KOPT-K1 (cell line): ENCODE measurements around the gene DSTYK.

ENCODE experiments used
- H3K27ac ChIP-seq: fragments of 200-600 bp; sonication (generic); 2 replicates; pipeline ENCODE4 v1.5.1; 2016; ENCODE audit warnings: antibody characterized with exemption, mild to moderate bottlenecking, low read depth, low read length; ENCODE audit not compliant: poor library complexity, severe bottlenecking
- H3K36me3 ChIP-seq: fragments of 200-600 bp; sonication (generic); 2 replicates; pipeline ENCODE4 v1.5.1; 2017; ENCODE audit warnings: antibody characterized with exemption, mild to moderate bottlenecking, low read length, moderate library complexity; ENCODE audit not compliant: insufficient read depth
- H3K9me3 ChIP-seq: fragments of 200-600 bp; sonication (generic); 2 replicates; pipeline ENCODE4 v1.5.1; 2017; ENCODE audit warnings: antibody characterized with exemption, low read length, mild to moderate bottlenecking; ENCODE audit not compliant: insufficient read depth, poor library complexity, severe bottlenecking

DSTYK gene, protein sequence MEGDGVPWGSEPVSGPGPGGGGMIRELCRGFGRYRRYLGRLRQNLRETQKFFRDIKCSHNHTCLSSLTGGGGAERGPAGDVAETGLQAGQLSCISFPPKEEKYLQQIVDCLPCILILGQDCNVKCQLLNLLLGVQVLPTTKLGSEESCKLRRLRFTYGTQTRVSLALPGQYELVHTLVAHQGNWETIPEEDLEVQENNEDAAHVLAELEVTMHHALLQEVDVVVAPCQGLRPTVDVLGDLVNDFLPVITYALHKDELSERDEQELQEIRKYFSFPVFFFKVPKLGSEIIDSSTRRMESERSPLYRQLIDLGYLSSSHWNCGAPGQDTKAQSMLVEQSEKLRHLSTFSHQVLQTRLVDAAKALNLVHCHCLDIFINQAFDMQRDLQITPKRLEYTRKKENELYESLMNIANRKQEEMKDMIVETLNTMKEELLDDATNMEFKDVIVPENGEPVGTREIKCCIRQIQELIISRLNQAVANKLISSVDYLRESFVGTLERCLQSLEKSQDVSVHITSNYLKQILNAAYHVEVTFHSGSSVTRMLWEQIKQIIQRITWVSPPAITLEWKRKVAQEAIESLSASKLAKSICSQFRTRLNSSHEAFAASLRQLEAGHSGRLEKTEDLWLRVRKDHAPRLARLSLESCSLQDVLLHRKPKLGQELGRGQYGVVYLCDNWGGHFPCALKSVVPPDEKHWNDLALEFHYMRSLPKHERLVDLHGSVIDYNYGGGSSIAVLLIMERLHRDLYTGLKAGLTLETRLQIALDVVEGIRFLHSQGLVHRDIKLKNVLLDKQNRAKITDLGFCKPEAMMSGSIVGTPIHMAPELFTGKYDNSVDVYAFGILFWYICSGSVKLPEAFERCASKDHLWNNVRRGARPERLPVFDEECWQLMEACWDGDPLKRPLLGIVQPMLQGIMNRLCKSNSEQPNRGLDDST

DNA sequence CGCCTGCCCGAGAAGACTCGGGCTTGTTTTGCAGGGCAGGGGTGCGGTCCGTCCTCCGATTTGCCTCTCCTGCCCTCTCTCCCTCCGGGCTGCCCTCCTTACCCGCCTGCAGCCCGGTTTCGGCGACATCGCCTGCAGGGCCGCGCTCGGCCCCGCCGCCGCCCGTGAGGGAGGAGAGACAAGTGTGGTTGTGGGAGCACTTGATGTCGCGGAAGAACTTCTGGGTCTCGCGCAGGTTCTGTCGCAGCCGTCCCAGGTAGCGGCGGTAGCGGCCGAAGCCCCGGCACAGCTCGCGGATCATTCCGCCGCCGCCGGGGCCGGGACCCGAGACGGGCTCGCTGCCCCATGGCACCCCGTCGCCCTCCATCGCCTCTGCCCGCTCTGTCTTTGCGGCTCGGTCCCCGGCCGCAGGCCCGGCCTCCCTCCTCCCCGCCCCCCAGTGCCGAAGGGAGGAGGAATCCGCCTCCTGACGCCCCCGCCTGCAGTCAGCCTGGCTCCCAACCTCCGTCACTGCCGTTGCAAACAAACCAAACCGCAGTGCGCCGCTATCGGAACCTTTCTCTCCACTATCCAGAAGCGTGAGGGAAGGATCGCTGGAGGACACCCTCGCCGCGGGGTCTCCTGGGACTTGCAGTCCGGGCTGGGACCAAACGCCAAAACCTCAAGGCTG is at the start of gene DSTYK:
Gene DSTYK, minus strand, starts transcription at position 534 of the 670 bp plus-strand sequence. Its CDS starts 167 bp downstream, at position 367.
- H3K27ac ChIP-seq: peak within 1 kb of the TSS; percentile 52
- H3K36me3 ChIP-seq: no peaks in the 10 kb centered on the region
- no peaks in the 10 kb centered on the region for H3K9me3 ChIP-seq

DNA sequence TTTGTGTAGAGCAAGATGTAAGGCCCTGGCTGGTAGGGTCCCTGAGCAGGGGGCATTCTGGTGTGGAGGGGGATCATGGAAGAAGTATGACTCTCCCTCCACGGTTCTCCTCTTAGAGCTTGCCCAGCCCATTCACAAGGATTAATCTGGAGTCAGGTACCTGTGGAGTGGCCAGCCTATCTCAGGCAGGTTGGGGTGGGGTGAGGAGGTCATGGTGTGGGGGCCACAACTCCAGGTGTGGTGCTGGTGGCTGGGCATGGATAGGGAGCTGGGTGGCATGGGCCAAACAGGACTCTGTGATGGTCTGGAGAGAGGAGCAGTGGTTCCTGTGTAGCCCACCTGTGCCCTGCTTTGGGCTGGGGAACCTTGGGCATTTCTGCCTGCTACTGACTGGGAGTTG is 48.5 kb upstream of the DSTYK start:
- Histone ChIP-seq H3K27ac (no peak overlapping the region), H3K36me3 (no peaks in the 10 kb centered on the region)

DNA sequence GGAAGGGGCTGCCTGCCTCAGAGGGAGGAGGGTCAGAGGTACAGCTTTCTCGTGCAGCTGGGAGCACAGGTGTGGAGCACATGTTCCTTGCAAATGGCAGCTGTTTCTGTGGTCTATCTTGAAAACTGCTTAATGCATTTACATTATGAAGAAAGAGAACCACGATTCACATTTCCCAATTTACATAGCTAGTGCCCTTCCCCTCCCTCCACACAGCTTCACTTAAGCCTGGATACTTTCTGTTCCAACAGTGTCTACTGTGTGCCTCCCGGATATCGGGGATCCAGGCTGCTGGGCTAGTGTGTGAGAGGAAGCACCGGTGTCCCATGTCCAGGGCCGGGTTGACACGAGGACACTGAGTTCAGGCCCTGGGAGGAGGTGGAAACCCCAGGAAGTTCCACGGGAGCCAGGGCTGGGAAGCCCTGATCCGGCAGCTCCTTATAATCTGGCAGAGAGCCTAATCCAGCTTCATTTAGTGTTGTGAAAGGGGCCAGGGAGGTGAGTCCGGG is 47.9 kb upstream of the DSTYK start:
- Histone ChIP-seq H3K36me3 (no peaks in the 10 kb centered on the region), H3K9me3 (no peaks in the 10 kb centered on the region), H3K27ac (no peak overlapping the region)

More for the DNA sequence above, 48.5 kb upstream of the DSTYK start:
- no peaks in the 10 kb centered on the region for H3K9me3 ChIP-seq

DNA sequence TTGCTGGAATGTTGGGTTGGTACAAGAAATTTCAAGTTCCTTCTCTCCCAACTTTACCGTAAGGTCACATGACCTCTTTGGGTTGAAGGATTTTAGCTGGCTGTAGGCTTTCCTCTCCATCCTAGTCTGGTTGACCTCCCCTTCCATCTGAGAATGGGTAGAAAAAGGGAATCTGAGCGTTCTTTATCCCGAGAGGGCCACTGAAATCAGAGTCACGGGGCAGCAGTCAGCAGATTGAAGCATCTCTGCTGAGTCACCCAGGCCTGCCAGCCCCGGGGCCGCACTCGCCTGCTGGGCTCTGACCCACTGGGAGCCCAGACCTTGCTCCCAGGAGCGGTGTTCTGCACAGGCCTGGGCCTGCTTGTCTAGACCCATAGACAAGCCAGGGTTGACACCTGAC is 47.2 kb upstream of the DSTYK start:
- Histone ChIP-seq H3K27ac (no peak overlapping the region), H3K9me3 (no peaks in the 10 kb centered on the region), H3K36me3 (no peaks in the 10 kb centered on the region)

DNA sequence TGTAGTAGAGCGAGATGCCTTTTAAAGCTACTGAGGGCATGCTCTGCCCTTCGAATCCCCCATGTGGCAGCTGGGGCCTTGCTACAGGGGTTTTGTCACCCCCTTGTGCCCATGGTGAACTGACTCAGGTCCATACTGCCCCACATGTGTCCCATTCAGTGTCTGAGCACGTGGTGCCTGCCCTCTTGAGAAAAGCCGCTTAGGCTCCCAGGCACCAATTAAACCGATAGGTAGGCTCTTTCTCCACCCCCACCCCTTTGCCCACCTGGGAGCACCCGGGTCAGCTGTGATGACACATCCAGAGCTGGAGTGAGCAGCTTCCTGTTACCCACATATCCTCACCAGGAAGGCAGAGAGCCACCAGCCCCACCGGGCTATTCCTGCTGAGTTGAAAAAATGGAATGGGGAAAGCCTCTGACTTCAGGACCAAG is 46.8 kb upstream of the DSTYK start:
- no peaks in the 10 kb centered on the region for H3K9me3 ChIP-seq
- H3K36me3 ChIP-seq: no peaks in the 10 kb centered on the region
- no peak overlapping the region for H3K27ac ChIP-seq

DNA sequence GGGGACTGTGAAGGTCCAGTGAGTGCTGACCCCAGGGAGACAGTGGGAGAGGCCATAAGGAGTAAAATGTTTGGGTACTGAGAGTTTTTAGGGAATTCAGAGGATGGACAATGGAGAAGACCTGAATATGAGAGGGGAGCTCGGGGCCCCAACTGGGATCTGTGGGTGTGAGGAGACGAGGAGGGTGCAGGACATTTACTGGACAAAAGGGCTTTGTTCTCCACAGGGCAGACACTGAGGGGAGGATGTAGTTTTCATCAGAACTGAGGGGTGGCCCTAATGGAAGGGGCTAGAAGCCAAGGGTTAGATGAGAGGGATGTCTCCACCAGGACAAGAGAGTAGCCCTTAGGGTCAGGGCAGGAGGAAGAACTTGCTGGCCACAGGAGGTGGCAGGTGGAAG is 46.2 kb upstream of the DSTYK start:
- no peak overlapping the region for H3K27ac ChIP-seq
- H3K9me3 ChIP-seq: no peaks in the 10 kb centered on the region
- no peaks in the 10 kb centered on the region for H3K36me3 ChIP-seq

DNA sequence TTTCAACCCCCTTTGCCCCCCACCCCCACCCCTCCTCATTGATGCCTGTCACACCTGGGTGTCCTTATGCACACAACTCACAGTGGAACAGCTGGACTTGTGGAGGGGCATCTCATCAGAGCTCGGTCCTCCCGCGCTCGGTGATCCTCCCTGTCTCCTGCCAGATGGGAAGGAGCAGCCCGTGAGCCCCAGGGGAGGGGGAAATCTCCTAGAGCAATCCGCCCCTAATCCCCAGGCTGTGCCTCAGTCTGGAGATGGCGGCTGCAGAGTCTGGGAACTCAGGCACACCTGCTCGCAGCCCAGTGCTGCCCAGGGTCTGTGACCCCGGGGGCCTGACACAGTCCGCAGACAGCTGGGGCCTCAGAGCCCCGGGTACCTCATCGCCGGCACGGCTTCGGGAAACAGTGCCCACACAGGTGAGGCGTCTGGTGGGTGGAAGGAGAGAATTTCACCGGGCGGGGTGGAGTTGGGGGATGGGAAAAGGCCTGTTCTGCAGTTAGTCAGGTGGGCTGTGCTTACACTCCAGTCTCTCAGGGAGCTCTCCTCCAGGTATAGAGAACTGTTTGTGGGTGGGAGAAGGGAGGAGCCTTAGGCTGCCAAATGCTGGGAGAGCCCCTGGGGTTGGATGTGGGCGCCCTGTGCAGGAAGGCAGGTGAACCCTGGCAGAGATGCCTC is 45.6 kb upstream of the DSTYK start:
- H3K36me3 ChIP-seq: no peaks in the 10 kb centered on the region
- no peaks in the 10 kb centered on the region for H3K9me3 ChIP-seq
- no peak overlapping the region for H3K27ac ChIP-seq

DNA sequence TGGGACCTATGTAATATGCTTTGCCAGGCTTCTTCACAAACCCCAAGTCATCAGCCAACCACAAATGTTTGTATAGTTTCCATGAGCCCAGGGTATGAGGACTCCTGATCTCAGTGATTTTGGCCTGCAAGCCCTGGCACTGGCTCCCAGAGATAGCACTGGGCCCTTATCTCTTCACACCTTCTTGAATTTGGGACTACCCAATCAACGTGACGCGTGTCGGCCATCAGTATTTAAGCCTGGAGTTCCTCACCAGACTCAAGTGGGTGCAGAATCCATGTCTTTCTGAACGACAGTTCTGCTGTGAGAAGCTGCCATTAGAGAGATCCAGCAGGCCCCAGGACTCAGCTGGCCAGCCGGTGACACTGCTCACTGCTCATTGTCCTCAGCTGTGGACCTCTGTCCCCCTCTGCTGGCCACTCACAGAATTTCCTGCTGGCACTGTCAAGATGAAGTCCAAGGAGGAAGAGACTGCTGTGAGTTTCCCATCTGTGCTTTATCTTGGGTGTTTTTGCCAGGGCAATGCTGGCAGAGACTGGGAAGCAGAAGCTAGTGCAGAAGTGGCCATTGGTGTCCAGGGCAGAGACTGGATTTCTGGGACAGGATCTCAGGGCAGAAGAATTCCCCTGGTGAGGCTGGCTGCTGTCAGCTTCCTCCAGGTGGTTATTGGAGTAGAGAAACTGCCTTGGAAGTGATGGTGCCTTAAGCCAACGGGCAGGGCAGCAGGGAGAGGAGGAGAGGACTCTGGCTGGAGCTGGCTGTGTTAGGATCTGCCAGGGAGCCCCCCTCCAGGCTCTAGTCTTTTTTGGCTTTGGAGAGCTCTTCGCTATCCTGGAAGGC is 44.7 kb upstream of the DSTYK start:
- no peaks in the 10 kb centered on the region for H3K9me3 ChIP-seq
- no peaks in the 10 kb centered on the region for H3K36me3 ChIP-seq
- H3K27ac ChIP-seq: no peak overlapping the region

DNA sequence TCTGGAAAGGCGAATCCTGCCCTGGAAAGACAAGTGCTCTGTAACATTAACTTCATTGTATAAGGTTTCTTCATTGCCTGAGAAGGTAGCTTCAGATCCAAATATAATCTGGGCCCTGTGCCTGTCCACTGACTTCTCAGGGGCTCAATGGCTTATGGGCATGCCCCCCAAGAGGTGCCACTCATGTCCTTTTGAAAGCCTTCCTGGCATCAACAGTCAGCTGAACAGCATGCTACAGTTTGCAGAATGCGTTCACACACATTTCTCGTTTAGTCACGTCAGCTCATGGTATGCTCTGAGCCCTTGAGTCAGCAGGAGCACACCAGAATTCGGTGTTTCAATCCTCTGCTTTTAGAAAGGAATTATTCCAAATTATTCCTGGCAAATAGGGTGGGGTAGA is 40.1 kb upstream of the DSTYK start:
- H3K36me3 ChIP-seq: no peaks in the 10 kb centered on the region
- no peak overlapping the region for H3K27ac ChIP-seq
- no peaks in the 10 kb centered on the region for H3K9me3 ChIP-seq

DNA sequence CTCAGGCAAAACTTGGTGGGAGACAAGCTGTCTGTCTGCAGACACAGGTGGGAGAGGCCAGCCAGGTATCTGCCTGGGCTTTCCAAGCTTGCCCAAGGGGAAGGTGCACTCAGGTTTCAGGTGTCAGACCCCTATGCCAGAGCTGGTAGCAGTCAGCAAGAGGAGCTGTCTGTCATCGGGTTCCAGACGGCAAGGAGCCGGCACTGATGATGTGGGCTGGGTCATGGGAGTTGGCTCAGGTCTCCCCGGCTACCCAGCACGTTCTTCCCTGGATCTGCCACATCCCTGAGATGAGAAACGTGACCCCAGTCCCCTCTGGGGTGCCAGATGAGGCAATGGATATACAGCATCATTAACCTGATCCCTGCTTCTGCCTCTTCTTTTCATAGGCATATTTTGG is 39.2 kb upstream of the DSTYK start:
- Histone ChIP-seq H3K9me3 (no peaks in the 10 kb centered on the region), H3K27ac (no peak overlapping the region), H3K36me3 (no peaks in the 10 kb centered on the region)

DNA sequence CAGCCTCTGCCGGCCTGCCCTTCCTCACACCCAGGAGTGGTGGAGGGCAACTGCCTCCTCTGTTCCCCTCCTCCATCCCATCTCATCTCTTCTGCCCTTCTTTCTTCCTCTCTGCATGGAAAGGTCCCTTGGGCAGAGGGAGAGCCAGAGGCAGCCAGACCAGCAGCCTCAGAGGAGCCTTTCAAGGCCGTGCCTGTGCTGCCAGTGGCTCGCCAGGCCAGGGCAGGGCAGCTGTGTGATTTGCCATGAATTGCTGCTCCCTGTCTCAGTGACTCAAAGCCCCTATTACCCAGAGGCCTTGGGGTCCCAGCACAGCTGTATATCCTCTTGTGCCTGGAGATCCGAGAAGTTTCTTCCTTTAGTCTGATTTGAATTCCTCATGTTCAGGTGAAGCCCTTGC is 38.1 kb upstream of the DSTYK start:
- Histone ChIP-seq H3K27ac (no peak overlapping the region), H3K9me3 (no peaks in the 10 kb centered on the region), H3K36me3 (no peaks in the 10 kb centered on the region)

DNA sequence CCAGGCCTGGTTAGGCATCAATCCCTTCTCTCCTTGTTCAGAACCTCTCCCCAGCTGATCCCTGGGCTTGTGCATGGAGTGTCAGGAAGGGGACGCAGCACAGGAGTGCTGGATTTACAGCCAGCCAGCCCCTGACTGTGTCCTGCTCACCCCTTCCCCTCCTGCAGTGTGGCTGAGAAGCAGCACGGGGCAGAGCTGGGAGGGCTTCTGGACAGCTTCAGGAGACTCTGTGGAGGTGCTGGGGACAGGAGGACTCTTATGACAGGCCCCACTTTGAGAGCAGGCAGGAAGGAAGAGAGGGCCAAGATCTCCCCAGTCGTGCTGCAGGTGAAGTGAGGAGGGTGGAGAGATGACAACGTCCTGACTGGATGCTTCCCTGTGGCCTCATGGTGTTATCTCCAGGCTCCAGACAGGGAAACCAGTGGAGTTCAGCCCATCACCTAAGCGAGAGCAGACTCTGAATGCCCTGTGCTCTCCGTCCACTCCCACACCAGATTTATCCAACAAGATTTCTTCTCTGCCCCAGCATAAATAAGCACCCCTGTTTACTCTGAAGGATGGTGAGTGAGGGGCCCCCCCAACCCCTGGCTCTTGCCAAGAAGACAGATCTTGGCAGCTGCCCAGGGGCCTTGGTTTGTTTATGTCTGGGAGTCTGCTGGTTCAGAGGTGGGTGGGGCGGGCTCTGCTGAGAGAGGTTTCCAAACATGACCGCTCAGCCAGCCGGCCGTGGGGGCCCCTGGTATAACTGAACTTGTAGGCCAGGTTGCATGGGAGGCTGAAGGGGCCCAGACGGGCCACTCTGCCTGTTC is 37.5 kb upstream of the DSTYK start:
- Histone ChIP-seq H3K9me3 (no peaks in the 10 kb centered on the region), H3K36me3 (no peaks in the 10 kb centered on the region), H3K27ac (no peak overlapping the region)
